NCI-H82 treated with DMSO at 0.1 percent for 48 hours (cell line): Measurements from ENCODE around the gene PRLR.

Source experiments
- DNase-seq: peaks from one replicate; lab custom pipeline; 2025; ENCODE audit not compliant: unreplicated experiment; lab: John Stamatoyannopoulos, UW

Gene PRLR

GRCh38 chr5:35009657-35010056, 220.6 kb downstream of the PRLR start:
- no peak for DNase-seq

- no peak for DNase-seq
These were observed 221.3 kb downstream of the PRLR start for GRCh38 chr5:35009019-35009418.

- no peak for DNase-seq
These were observed 225.5 kb downstream of the PRLR start for GRCh38 chr5:35004771-35005170.

GRCh38 chr5:35004200-35004599, 226.1 kb downstream of the PRLR start:
- DNase-seq = no peak

- peak; percentile 27 for DNase-seq
These were observed 227.0 kb downstream of the PRLR start for GRCh38 chr5:35003018-35003957.

- no peak for DNase-seq
These were observed 227.8 kb downstream of the PRLR start for GRCh38 chr5:35002459-35002858.

- no peak for DNase-seq
These were observed 228.4 kb downstream of the PRLR start for GRCh38 chr5:35001842-35002241.
